Stimulated activated CD4-positive, alpha-beta T cell treated with anti-CD3 and anti-CD28 coated beads, TNF-alpha, amount 100 ng/mL, for 1 hour (primary cell): ENCODE measurements around the gene SLC6A13.

Source experiments
- DNase-seq, 3 donors: peaks; one replicate each; pipeline ENCODE4 v3.0.0-alpha.2; 2020; ENCODE audit warnings: low read depth in 3 of 3, low spot score in 1 of 3

SLC6A13 gene

GRCh38 chr12:179885-180284 lies 82.8 kb downstream of the SLC6A13 start:
- DNase-seq: no peak

- DNase-seq: no peak
Observed at GRCh38 chr12:179131-179884, 83.3 kb downstream of the SLC6A13 start.

GRCh38 chr12:178829-179109 lies 83.9 kb downstream of the SLC6A13 start:
- no peak for DNase-seq

GRCh38 chr12:177980-178828 lies 84.4 kb downstream of the SLC6A13 start:
- DNase-seq: no peak

GRCh38 chr12:177336-177979 lies 85.2 kb downstream of the SLC6A13 start:
- DNase-seq: no peak

GRCh38 chr12:176321-177181 lies 86.1 kb downstream of the SLC6A13 start:
- DNase-seq: no peak

- DNase-seq: no peak
Observed at GRCh38 chr12:175759-176158, 86.9 kb downstream of the SLC6A13 start.

GRCh38 chr12:175250-175649 lies 87.4 kb downstream of the SLC6A13 start:
- DNase-seq: no peak

GRCh38 chr12:174596-174995 lies 88.0 kb downstream of the SLC6A13 start:
- DNase-seq: no peak

GRCh38 chr12:174124-174523 lies 88.5 kb downstream of the SLC6A13 start:
- no peak for DNase-seq

GRCh38 chr12:172732-173161 lies 89.9 kb downstream of the SLC6A13 start:
- DNase-seq: no peak

GRCh38 chr12:171743-172676 lies 90.6 kb downstream of the SLC6A13 start:
- no peak for DNase-seq

GRCh38 chr12:171276-171675 lies 91.4 kb downstream of the SLC6A13 start:
- DNase-seq: no peak
